IMR-90 (cell line): ENCODE measurements around the gene NEIL1. TPM values are rescaled to one million over a fixed set of nuclear protein-coding genes. Genes with fewer than 3 reads are reported as not detected.

Source experiments
- ATAC-seq: fragments of 200-7000 bp; cut with Tn5 transposase; 2 replicates; pipeline ENCODE4 v1.9.1; 2020; ENCODE audit warnings: low read depth, mild to moderate bottlenecking, moderate library complexity
- BruUV-seq: library from RNA; stranded (reverse); fragments of 400-500 nt; replicated peaks from 2 replicates; lab custom pipeline; 2021; lab: Mats Ljungman, UMichigan
- CTCF ChIA-PET: fragments of 300-600 bp; formaldehyde crosslinking; extraction: SDS; loops from one replicate; lab custom pipeline; 2021; ENCODE audit warnings: antibody characterized with exemption; lab: Yijun Ruan, JAX
- POLR2A ChIA-PET: fragments of 300-600 bp; sonication (Branson Sonifier 250); formaldehyde crosslinking; loops from one replicate; lab custom pipeline; 2022; ENCODE audit warnings: antibody characterized with exemption; ENCODE audit not compliant: unreplicated experiment; lab: Charles Lee
- DNase-seq: peaks from one replicate; pipeline ENCODE4 v3.0.0; 2013
- H2AFZ ChIP-seq: replicated peaks from 2 replicates; pipeline ENCODE3; 2013; ENCODE audit warnings: low read length, mild to moderate bottlenecking; ENCODE audit not compliant: poor library complexity
- H2AK5ac ChIP-seq: 2 replicates; pipeline ENCODE4 v1.6.1; 2013; ENCODE audit warnings: low read depth, low read length, inconsistent platforms
- H2AK9ac ChIP-seq: replicated peaks from 2 replicates; pipeline ENCODE3; 2013; ENCODE audit warnings: mild to moderate bottlenecking, low read depth, low read length, moderate library complexity; ENCODE audit not compliant: poor library complexity
- H2BK120ac ChIP-seq: 2 replicates; pipeline ENCODE4 v1.6.1; 2013; ENCODE audit warnings: low read depth, low read length, inconsistent platforms
- H2BK15ac ChIP-seq: 3 replicates; pipeline ENCODE4 v1.6.1; 2013; ENCODE audit warnings: low read depth, low read length, inconsistent platforms
- H2BK20ac ChIP-seq: 2 replicates; pipeline ENCODE4 v1.6.1; 2013; ENCODE audit warnings: low read depth, mild to moderate bottlenecking, inconsistent platforms, low read length, moderate library complexity
- H2BK5ac ChIP-seq: 2 replicates; pipeline ENCODE4 v1.6.1; 2013; ENCODE audit warnings: mild to moderate bottlenecking, low read depth, low read length, inconsistent platforms; ENCODE audit not compliant: poor library complexity, severe bottlenecking
- H3K14ac ChIP-seq: replicated peaks from 2 replicates; pipeline ENCODE4 v1.6.1; 2013; ENCODE audit warnings: low read depth, low read length, inconsistent platforms
- H3K18ac ChIP-seq: 2 replicates; pipeline ENCODE4 v1.6.1; 2013; ENCODE audit warnings: low read depth, low read length, control low read depth
- H3K23ac ChIP-seq: 2 replicates; pipeline ENCODE4 v1.6.1; 2013; ENCODE audit warnings: low read depth, low read length, inconsistent platforms
- H3K27ac ChIP-seq: 2 replicates; pipeline ENCODE4 v1.5.1; 2013; ENCODE audit warnings: mild to moderate bottlenecking, control low read depth, low read length; ENCODE audit not compliant: insufficient read depth
- H3K27me3 ChIP-seq: 2 replicates; pipeline ENCODE4 v1.6.1; 2013; ENCODE audit warnings: low read length; ENCODE audit not compliant: control insufficient read depth, insufficient read depth
- H3K36me3 ChIP-seq: 2 replicates; pipeline ENCODE4 v1.6.1; 2013; ENCODE audit warnings: low read length, mixed read lengths; ENCODE audit not compliant: control insufficient read depth, insufficient read depth
- H3K4ac ChIP-seq: 2 replicates; pipeline ENCODE4 v1.6.1; 2013; ENCODE audit warnings: low read depth, low read length, inconsistent platforms
- H3K4me1 ChIP-seq: 2 replicates; pipeline ENCODE4 v1.6.1; 2013; ENCODE audit warnings: low read length, mixed read lengths; ENCODE audit not compliant: control insufficient read depth, insufficient read depth
- H3K4me2 ChIP-seq: 2 replicates; pipeline ENCODE4 v1.6.1; 2013; ENCODE audit warnings: low read depth, mild to moderate bottlenecking, control low read depth, low read length, moderate library complexity
- H3K4me3 ChIP-seq: 2 replicates; pipeline ENCODE4 v1.5.1; 2013; ENCODE audit warnings: low read depth, mild to moderate bottlenecking, control low read depth, low read length, moderate library complexity; ENCODE audit not compliant: insufficient read depth
- H3K56ac ChIP-seq: 2 replicates; pipeline ENCODE4 v1.6.1; 2013; ENCODE audit warnings: low read length, inconsistent platforms; ENCODE audit not compliant: insufficient read depth; ENCODE audit errors: extremely low read depth
- H3K79me1 ChIP-seq, 2 experiments: 2 replicates each; pipeline ENCODE4 v1.6.1; 2013; ENCODE audit warnings: low read length in 2 of 2, inconsistent platforms in 1 of 2, low read depth in 1 of 2
- H3K9ac ChIP-seq: 2 replicates; pipeline ENCODE4 v1.6.1; 2013; ENCODE audit warnings: low read depth, low read length, control low read depth
- H3K9me1 ChIP-seq: 2 replicates; pipeline ENCODE4 v1.6.1; 2013; ENCODE audit warnings: low read length, inconsistent platforms; ENCODE audit not compliant: insufficient read depth
- H3K9me3 ChIP-seq: 2 replicates; pipeline ENCODE4 v1.6.1; 2013; ENCODE audit warnings: low read length; ENCODE audit not compliant: control insufficient read depth, insufficient read depth
- H4K20me1 ChIP-seq: 2 replicates; pipeline ENCODE4 v1.6.1; 2013; ENCODE audit warnings: low read length, inconsistent platforms; ENCODE audit not compliant: insufficient read depth
- H4K5ac ChIP-seq: 2 replicates; pipeline ENCODE4 v1.6.1; 2013; ENCODE audit warnings: mild to moderate bottlenecking, low read depth, low read length, control low read depth
- H4K8ac ChIP-seq, 2 experiments: 2 replicates each; pipeline ENCODE4 v1.6.1; 2013; ENCODE audit warnings: low read depth in 2 of 2, low read length in 2 of 2, control low read depth in 1 of 2, inconsistent platforms in 1 of 2
- H4K91ac ChIP-seq: 2 replicates; pipeline ENCODE4 v1.6.1; 2013; ENCODE audit warnings: low read depth, low read length, inconsistent platforms; ENCODE audit not compliant: insufficient read depth
- BHLHE40 ChIP-seq: fragments of 150-350 bp; IDR thresholded peaks from 2 replicates; pipeline ENCODE4 v1.6.1; 2016; ENCODE audit warnings: mild to moderate bottlenecking, low read depth, low read length
- CEBPB ChIP-seq: IDR thresholded peaks from 2 replicates; pipeline ENCODE4 v1.6.1; 2012; ENCODE audit warnings: low read depth, low read length, improper control_type of control experiment
- CHD1 ChIP-seq: IDR thresholded peaks from 2 replicates; pipeline ENCODE4 v1.6.1; 2012; ENCODE audit warnings: low read depth, low read length, improper control_type of control experiment
- CTCF ChIP-seq: conservative IDR thresholded peaks from 2 replicates; pipeline ENCODE4 v1.5.1; 2012; ENCODE audit warnings: mild to moderate bottlenecking, low read depth, low read length, improper control_type of control experiment
- ELK1 ChIP-seq: fragments of 150-350 bp; IDR thresholded peaks from 2 replicates; pipeline ENCODE4 v1.6.1; 2016; ENCODE audit warnings: low read depth, mild to moderate bottlenecking, low read length, moderate library complexity, borderline replicate concordance
- FOS ChIP-seq: fragments of 150-350 bp; IDR thresholded peaks from 2 replicates; pipeline ENCODE4 v1.6.1; 2016; ENCODE audit warnings: low read depth, low read length
- MAFK ChIP-seq: IDR thresholded peaks from 2 replicates; pipeline ENCODE4 v1.6.1; 2012; ENCODE audit warnings: low read depth, low read length, improper control_type of control experiment
- MXI1 ChIP-seq: IDR thresholded peaks from 2 replicates; pipeline ENCODE4 v1.6.1; 2012; ENCODE audit warnings: low read depth, mild to moderate bottlenecking, low read length, moderate library complexity, borderline replicate concordance
- POLR2A ChIP-seq: IDR thresholded peaks from 2 replicates; pipeline ENCODE4 v1.6.1; 2012; ENCODE audit warnings: mild to moderate bottlenecking, low read depth, low read length
- RAD21 ChIP-seq: IDR thresholded peaks from 2 replicates; pipeline ENCODE4 v1.6.1; 2012; ENCODE audit warnings: low read length, improper control_type of control experiment
- RCOR1 ChIP-seq: IDR thresholded peaks from 2 replicates; pipeline ENCODE4 v1.6.1; 2012; ENCODE audit warnings: mild to moderate bottlenecking, low read length, improper control_type of control experiment; ENCODE audit not compliant: insufficient replicate concordance
- RFX5 ChIP-seq: IDR thresholded peaks from 2 replicates; pipeline ENCODE4 v1.8.0; 2012; ENCODE audit warnings: low read depth, mild to moderate bottlenecking, low read length, moderate library complexity
- SMC3 ChIP-seq: fragments of 150-350 bp; IDR thresholded peaks from 2 replicates; pipeline ENCODE4 v1.6.1; 2016; ENCODE audit warnings: low read depth, mild to moderate bottlenecking, antibody characterized with exemption, low read length, moderate library complexity
- USF2 ChIP-seq: fragments of 150-350 bp; IDR thresholded peaks from 2 replicates; pipeline ENCODE4 v1.6.1; 2017; ENCODE audit warnings: mild to moderate bottlenecking, antibody characterized with exemption, low read length, low read depth
- WGBS, 2 experiments: methylation state at CpG; one replicate each; pipeline versions ENCODE4 v1.1.5 to v1.1.7; 2013; ENCODE audit warnings: missing lambda C conversion rate in 2 of 2; ENCODE audit not compliant: insufficient read length in 1 of 2; ENCODE audit errors: extremely low coverage in 2 of 2; 5-methylcytosine and 5-hydroxymethylcytosine counted together
- dilution Hi-C: fragments of 300-500 bp; cut with HindIII; formaldehyde crosslinking; loops from one replicate; pipeline ENCODE4 v1.14.3; 2018; ENCODE audit warnings: low sequenced_read_pairs; ENCODE audit not compliant: unreplicated experiment
- in situ Hi-C: fragments of 300-500 bp; cut with MboI; formaldehyde crosslinking; loops from 3 replicates; pipeline ENCODE4 v1.14.3; 2019; ENCODE audit warnings: low sequenced_read_pairs, inconsistent platforms, mixed read lengths
- intact Hi-C: fragments of 100-400 bp; cut with micrococcal nuclease; formaldehyde crosslinking; loops from 2 replicates; pipeline ENCODE4 v1.10.0; 2022
- polyA plus RNA-seq, 3 experiments: library from polyadenylated mRNA; depleted of rRNA; stranded (reverse); fragments of >200 nt; gene quantifications; 2 replicates each; pipeline ENCODE4 v1.2.3, GENCODE V29; 2012; ENCODE audit warnings: low replicate concordance in 1 of 3
- total RNA-seq: library from RNA; depleted of rRNA; stranded (reverse); fragments of >200 nt; gene quantifications from 2 replicates; pipeline ENCODE4 v1.2.3, GENCODE V29; 2012

The NEIL1 gene
- total and polyA plus RNA-seq, 2 of the 4 experiments (the other 2 are of a cell fraction), result 1.1 to 3.6 TPM

- 0 out of 2 replicates have a peak, but pooled peaks cover 2% of the 10 kb centered on the region for H3K27me3 ChIP-seq
- H2BK20ac ChIP-seq, result no peak overlapping the region
- H2BK120ac ChIP-seq, result no peak overlapping the region
- no peak overlapping the region for H3K4me2 ChIP-seq
- H2AFZ ChIP-seq, result peak overlapping the region; percentile 48
- H3K79me1 ChIP-seq, result no peaks in the 10 kb centered on the region
- no peak overlapping the region for H4K5ac ChIP-seq
- no peaks in the 10 kb centered on the region for H3K9me3 ChIP-seq
- no peak overlapping the region for H3K56ac ChIP-seq
- intact Hi-C loops, result no loop called here
- no peak overlapping the region for H2BK5ac ChIP-seq
- no peak overlapping the region for H2AK9ac ChIP-seq
- dilution Hi-C loops, result no loop called here
- peaks cover 3% of the 10 kb centered on the region; the same call in 1 of the 2 replicates for H3K4me1 ChIP-seq
- no peak for ATAC-seq
- peaks cover 21% of the 10 kb centered on the region for H3K36me3 ChIP-seq
- no peak overlapping the region for H4K8ac ChIP-seq
- H3K9me1 ChIP-seq, result peaks cover 20% of the 10 kb centered on the region
- no peaks in the 10 kb centered on the region; the same call in 1 of the 2 replicates for H4K20me1 ChIP-seq
- no peak for DNase-seq
- H3K4ac ChIP-seq, result no peak overlapping the region
- no peak overlapping the region for H3K14ac ChIP-seq
- in situ Hi-C loops, result no loop called here
- BruUV-seq, result no TSS peak
- H3K23ac ChIP-seq, result no peak overlapping the region
- WGBS, 2 experiments, result 79% methylated on average over 5 of the region's 16 CpGs; no CpG with 5 or more reads in 1 of the 2 experiments
- H2AK5ac ChIP-seq, result no peak overlapping the region
- no peak overlapping the region for H2BK15ac ChIP-seq
- H3K9ac ChIP-seq, result no peak overlapping the region
- no peak overlapping the region for H3K27ac ChIP-seq
- H3K18ac ChIP-seq, result no peak overlapping the region
- H4K91ac ChIP-seq, result no peak overlapping the region
- CTCF ChIA-PET, result interaction anchor here (1.6 kb wide), 1 partner anchor 15 kb away, joined by 5 read pairs; no protein-coding TSS in a partner anchor
- H3K4me3 ChIP-seq, result no peak overlapping the region
- POLR2A ChIA-PET, result interaction anchor here (0.7 kb wide), 1 partner anchor 321 kb away, joined by 4 read pairs; no protein-coding TSS in a partner anchor
- TF ChIP-seq ELK1 (no peak), CEBPB (no peak; the same call in 1 of the 2 replicates), CHD1 (no peak), RCOR1 (no peak), CTCF (no peak), SMC3 (no peak), USF2 (no peak), MXI1 (no peak), FOS (no peak), POLR2A (no peak), BHLHE40 (no peak), RFX5 (no peak), MAFK (no peak), RAD21 (no peak)
These were observed 5.6 kb downstream of the NEIL1 start for GRCh38 chr15:75352186-75353080.
